Activated CD8-positive, alpha-beta memory T cell treated with anti-CD3 and anti-CD28 coated beads for 1 hour (primary cell): ENCODE data around the gene RGS9BP.
A peak's percentile ranks its signal among the peaks of the same experiment; 100 is the strongest.
"Not testable (repeated sequence)": the region's sequence is repeated elsewhere in the genome, so short reads cannot be mapped to it uniquely, and the experiment has no call there.

Experiments
- DNase-seq, 2 donors: peaks; one replicate each; pipeline ENCODE4 v3.0.0-alpha.2; 2020; ENCODE audit warnings: low read depth in 1 of 2; ENCODE audit errors: extremely low read depth in 1 of 2

Gene RGS9BP

GRCh38 chr19:32675720-32676185 lies at the start of gene RGS9BP:
TSS of gene RGS9BP (plus strand) at chr19:32675848. CDS start at chr19:32676264, 416 bp downstream.
- DNase-seq = peak in 1 of 2 donors; percentile 53

- no peak for DNase-seq
These were observed 48.7 kb upstream of the RGS9BP start for GRCh38 chr19:32626969-32627368.

- DNase-seq = no peak
These were observed 47.9 kb upstream of the RGS9BP start for GRCh38 chr19:32627714-32628270.

- DNase-seq = no peak
These were observed 45.3 kb upstream of the RGS9BP start for GRCh38 chr19:32630338-32630737.

DNA sequence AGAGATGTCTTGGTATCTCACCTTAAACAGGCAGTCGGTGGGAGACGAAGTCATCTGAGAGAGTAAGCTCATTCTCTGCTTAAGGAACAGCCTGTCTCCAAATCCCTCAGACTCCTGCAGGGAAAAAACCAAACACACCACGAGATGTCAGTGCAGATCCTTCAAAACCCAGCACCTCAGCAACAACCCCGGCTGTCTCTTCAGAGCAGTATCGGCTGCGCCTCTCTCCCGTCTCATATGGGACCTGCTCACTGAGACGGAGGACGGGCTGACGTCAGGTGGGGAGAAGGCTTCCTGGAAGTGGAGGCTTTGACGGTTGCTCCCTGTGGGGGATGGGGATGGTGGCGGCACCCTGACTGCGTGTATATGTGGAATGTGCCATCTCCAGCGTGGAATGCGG lies 44.3 kb upstream of the RGS9BP start:
- DNase-seq = no peak

- no peak for DNase-seq
These were observed 38.2 kb upstream of the RGS9BP start for GRCh38 chr19:32637480-32637879.

DNA sequence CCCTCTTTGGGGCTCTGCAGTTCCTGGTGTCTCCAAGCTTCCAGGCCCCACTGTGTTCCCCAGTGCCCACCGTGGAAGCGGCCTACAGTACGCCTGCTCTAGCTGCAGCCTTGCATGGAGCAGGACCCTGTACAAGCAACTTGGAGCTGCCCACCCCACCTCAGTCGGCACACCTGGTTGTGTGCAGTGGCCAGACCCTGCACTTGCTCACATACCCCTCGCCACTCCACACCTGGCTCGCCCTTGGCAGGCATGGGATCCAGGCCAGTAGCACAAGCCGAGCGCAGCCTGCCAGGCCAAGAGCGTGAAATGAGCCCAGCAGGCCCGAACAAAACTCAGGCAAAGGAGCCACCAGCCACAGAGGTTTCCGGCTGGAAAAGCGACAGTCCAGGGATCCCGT lies 37.0 kb upstream of the RGS9BP start:
- no peak for DNase-seq

DNA sequence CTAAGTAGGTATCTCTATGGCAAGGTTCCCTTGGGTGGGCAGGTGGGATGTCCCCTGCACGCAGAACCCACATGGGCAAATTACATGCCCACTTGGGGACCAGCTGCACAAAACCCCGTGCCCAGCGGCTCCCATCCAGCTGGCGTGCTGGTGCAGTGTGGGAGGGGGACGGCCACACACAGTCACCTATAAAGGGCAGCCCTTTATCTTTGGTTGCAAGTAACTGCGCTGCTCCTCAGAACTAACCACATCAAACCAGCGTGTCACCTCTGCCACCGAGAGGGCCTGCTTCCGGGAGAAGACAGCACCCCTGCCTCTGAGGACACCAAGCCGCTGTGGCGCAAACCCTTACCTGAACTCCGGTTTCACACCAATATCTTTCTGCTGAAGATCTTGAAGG lies 32.9 kb upstream of the RGS9BP start:
- DNase-seq = peak; percentile 16 to 33

DNA sequence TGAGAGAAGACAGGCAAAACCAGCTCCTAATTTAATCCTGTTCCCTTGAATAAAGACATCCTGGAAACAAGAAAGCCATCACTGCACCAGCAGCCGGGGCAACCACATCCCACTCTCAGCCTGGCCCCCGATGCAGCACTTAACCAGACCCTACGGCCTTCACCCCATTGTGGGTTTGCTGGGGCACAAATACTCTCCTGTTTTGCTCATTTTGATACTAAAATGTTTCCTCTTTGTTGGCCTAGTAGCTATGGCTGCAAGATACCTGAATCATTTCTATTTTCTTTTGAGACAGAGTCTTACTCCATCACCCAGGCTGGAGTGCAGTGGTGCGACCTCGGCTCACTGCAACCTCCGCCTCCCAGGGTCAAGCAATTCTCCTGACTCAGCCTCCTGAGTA lies 29.1 kb upstream of the RGS9BP start:
- DNase-seq = no peak

DNA sequence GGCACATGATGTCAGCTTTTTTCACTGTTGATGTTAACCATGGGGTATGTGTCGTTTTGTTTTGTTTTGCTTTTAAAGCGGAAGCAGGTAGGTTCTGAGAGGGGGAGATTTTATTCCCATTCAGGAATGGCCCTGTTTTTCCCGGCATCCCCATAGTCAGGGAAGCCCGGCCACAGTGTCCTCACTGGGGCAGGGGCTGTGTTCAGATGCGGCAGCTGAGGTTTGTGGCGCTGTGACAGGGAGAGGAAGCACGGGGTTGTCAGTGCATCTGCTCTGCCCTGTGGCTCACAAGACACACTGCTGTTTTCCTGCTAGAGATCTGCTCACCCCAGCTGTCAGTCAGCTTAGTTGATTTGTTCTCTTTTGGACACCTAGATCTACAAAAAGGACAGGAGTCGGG lies 28.3 kb upstream of the RGS9BP start:
- DNase-seq = no peak

- DNase-seq = no peak
These were observed 25.9 kb upstream of the RGS9BP start for GRCh38 chr19:32649751-32650150.

GRCh38 chr19:32650671-32651070 lies 25.0 kb upstream of the RGS9BP start:
- no peak for DNase-seq

GRCh38 chr19:32651729-32652140 lies 23.9 kb upstream of the RGS9BP start:
- no peak for DNase-seq

- not testable (repeated sequence) for DNase-seq
These were observed 23.3 kb upstream of the RGS9BP start for GRCh38 chr19:32652331-32652730.

GRCh38 chr19:32652894-32653598 lies 22.6 kb upstream of the RGS9BP start:
- no peak for DNase-seq

DNA sequence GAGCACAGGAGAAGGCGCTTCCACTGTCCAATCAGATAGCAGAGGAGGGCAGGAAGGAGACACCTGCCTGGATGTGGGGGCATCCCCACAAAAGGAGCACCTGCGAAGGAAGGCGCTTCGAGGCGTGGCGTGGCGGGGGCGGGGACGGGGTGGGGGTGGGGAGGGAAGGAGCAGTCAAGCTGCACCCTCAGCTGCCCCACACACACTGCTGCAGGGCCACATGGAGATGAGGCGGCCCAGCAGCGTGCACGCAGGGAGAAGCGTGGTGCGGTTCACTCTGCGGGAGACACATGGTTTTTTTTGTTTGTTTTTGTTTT lies 22.1 kb upstream of the RGS9BP start:
- no peak for DNase-seq

DNA sequence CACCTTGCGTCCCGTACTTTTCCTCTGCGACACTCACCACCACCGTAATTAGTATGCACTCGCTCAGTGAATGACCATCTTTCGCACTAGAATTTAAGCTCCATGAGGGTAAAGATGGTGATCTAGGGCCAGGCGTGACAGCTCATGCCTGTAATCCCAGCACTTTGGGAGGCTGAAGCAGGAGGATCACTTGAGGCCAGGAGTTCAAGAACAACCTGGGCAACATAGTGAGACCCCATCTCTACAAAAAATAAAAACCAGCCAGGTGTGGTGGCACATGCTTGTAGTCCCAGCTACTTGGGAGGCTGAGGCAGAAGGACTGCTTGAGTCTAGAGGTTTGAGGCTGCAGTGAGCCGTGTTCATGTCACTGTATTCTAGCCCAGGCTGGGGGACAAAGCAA lies 19.3 kb upstream of the RGS9BP start:
- not testable (repeated sequence) for DNase-seq

DNA sequence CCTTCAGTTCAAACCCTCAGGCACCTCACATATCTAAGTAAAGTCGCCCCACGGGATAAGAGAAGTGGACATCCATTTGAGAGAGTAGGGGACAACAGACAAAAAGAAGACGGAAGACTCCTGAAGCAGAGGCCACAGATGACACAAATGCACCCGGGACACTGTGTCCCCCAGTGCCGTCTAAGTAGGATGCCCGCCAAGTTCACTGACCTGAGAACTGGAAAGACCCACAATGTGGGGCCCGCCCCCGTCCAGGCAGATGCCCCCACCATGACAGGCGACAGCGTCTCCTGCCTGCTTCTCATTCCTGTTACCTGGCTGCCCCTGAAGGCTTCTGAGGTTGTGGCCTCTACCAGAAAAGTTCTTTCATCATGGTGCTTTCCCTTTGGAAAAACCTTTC lies 17.6 kb upstream of the RGS9BP start:
- no peak for DNase-seq

DNA sequence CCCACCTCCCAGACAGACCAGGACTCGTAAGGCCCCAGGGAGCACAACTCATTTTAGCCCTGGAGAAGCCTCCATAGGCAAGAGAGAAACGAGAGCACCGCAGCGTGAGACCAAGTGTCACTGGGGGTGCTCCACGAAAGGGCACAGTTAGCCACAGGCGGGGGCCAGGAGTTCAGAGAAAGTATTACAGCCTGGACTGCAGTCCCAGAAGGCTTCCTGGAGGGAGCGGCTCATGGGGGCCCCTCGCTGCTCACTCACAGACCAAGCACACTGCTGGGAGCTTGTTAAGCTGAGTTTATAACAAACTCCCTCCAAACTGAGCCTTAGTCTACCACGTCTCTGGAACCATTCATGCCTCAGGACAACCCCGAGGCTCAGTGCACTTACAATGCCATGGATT lies 17.1 kb upstream of the RGS9BP start:
- no peak for DNase-seq

GRCh38 chr19:32661318-32661717 lies 14.3 kb upstream of the RGS9BP start:
- no peak for DNase-seq

- no peak for DNase-seq
These were observed 13.5 kb upstream of the RGS9BP start for GRCh38 chr19:32662186-32662585.

DNA sequence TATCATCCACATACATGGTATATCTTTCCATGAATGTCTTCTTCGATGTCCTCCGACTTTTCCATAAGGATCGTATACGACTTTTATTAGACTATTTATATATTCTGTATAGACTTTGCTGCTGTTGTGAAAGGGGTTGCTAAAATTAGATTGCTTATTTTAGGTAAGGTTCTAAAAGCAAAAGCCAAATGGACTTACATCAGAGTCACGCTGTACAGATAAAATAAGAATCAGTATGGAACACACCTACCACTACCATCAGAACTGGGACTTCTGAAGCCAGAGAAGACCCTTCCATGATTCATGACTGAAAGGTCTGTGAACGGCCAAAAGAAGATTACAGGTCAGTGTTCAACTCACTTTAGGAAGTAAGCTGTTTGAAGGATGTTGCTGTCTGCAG lies 9.6 kb upstream of the RGS9BP start:
- no peak for DNase-seq

DNA sequence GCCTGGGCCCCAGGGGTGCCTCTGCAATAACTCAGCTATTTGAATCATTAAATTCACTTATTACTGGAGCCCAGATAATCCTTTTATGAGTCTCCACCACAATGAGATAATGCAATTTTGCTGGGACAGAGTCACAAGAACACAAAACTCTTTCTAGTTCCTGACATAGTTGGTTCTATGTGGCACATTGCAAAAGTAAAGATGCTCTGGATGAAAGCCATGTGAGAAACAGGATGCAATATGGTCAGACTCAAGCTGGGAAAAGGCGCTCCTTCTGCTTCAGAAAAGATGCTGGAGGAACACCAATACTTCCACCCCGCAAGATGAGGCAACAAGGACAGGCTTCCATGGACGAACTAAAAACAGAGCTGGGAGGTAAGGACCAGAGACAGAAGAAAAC lies 6.3 kb upstream of the RGS9BP start:
- DNase-seq = no peak
